ENCODE measurements around the gene PLCXD1. TPM values are rescaled to one million over a fixed set of nuclear protein-coding genes. Genes with fewer than 3 reads are reported as not detected.

PLCXD1 gene
- total RNA-seq, 1 experiment from 2014 or later = 19.1 TPM

DNA sequence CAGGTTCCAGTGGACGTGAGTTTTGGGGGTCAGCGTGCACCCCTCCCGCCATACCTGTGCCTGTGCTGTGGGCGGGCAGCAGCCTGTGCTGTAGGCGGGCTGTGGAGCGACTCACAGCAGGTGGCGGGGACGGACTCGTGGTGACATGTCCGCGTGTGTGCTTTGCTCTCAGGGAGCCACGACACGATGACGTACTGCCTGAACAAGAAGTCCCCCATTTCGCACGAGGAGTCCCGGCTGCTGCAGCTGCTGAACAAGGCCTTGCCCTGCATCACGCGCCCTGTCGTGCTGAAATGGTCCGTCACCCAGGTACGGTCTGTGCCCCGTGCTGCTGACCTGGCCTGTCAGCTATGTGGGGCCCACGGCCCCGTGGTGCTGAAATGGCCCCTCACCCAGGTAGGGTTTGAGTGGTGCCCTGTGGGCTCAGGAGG is 7.4 kb downstream of the PLCXD1 start:
- peaks cover 23% of the 10 kb centered on the region for H3K36me3 Mint-ChIP-seq (ENCODE audit: insufficient read depth, unreplicated experiment)
- intact Hi-C loops (cut with micrococcal nuclease; ENCODE audit: unreplicated experiment) = no loop called here

DNA sequence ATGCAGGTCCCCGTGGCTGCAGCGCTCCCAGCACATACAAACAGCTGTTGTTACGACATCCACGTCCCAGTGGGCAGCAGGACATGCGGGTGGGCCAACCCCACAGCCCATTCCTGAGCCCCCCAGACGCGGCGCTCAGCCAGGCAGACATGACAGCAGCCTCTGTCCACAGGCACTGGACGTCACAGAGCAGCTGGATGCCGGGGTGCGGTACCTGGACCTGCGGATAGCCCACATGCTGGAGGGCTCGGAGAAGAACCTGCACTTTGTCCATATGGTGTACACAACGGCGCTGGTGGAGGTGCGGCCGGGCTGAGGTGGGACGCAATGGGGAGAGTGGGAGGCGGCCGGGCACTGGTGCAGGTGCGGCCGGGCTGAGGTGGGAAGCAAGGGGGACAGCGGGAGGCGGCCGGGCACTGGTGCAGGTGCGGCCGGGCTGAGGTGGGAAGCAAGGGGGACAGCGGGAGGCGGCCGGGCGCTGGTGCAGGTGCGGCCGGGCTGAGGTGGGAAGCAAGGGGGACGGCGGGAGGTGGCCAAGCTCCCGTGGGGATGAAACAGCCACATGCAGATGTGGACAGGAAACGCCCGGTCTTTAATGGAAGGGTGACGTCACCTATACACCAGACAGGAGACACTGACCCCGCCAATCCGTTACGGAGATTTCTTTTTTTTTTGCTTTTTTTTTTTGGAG is 9.4 kb downstream of the PLCXD1 start:
- H3K27me3 Mint-ChIP-seq (ENCODE audit: unreplicated experiment) = no peaks in the 10 kb centered on the region
- TF ChIP-seq, protein P1, sequence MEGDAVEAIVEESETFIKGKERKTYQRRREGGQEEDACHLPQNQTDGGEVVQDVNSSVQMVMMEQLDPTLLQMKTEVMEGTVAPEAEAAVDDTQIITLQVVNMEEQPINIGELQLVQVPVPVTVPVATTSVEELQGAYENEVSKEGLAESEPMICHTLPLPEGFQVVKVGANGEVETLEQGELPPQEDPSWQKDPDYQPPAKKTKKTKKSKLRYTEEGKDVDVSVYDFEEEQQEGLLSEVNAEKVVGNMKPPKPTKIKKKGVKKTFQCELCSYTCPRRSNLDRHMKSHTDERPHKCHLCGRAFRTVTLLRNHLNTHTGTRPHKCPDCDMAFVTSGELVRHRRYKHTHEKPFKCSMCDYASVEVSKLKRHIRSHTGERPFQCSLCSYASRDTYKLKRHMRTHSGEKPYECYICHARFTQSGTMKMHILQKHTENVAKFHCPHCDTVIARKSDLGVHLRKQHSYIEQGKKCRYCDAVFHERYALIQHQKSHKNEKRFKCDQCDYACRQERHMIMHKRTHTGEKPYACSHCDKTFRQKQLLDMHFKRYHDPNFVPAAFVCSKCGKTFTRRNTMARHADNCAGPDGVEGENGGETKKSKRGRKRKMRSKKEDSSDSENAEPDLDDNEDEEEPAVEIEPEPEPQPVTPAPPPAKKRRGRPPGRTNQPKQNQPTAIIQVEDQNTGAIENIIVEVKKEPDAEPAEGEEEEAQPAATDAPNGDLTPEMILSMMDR (IDR thresholded peaks at IDR 0.05; ENCODE audit: unreplicated experiment) = no peak
- H3K27ac Mint-ChIP-seq (ENCODE audit: unreplicated experiment) = no peak overlapping the region
- intact Hi-C loops (cut with micrococcal nuclease; ENCODE audit: unreplicated experiment) = no loop called here
- no peak overlapping the region for H3K4me3 Mint-ChIP-seq (ENCODE audit: low read depth, unreplicated experiment)
- no TSS peak for BruUV-seq (replicated peaks)
- H3K4me1 Mint-ChIP-seq (ENCODE audit: low read depth, unreplicated experiment) = no peaks in the 10 kb centered on the region
- peaks cover 23% of the 10 kb centered on the region for H3K36me3 Mint-ChIP-seq (ENCODE audit: insufficient read depth, unreplicated experiment)
- CTCF ChIA-PET = no interaction called here
- H3K9me3 Mint-ChIP-seq (ENCODE audit: low read depth, unreplicated experiment) = no peaks in the 10 kb centered on the region
- no peak for DNase-seq

More for the DNA sequence above, 7.4 kb downstream of the PLCXD1 start:
- no TSS peak for BruUV-seq (replicated peaks)
- Mint-ChIP-seq H3K27ac (ENCODE audit: unreplicated experiment) (no peak overlapping the region), H3K4me3 (ENCODE audit: low read depth, unreplicated experiment) (no peak overlapping the region), H3K27me3 (ENCODE audit: unreplicated experiment) (no peaks in the 10 kb centered on the region), H3K4me1 (ENCODE audit: low read depth, unreplicated experiment) (no peaks in the 10 kb centered on the region), H3K9me3 (ENCODE audit: low read depth, unreplicated experiment) (no peaks in the 10 kb centered on the region)
- no peak for DNase-seq
- CTCF ChIA-PET = no interaction called here
- TF ChIP-seq, protein P1 (IDR thresholded peaks at IDR 0.05; ENCODE audit: unreplicated experiment) = no peak

DNA sequence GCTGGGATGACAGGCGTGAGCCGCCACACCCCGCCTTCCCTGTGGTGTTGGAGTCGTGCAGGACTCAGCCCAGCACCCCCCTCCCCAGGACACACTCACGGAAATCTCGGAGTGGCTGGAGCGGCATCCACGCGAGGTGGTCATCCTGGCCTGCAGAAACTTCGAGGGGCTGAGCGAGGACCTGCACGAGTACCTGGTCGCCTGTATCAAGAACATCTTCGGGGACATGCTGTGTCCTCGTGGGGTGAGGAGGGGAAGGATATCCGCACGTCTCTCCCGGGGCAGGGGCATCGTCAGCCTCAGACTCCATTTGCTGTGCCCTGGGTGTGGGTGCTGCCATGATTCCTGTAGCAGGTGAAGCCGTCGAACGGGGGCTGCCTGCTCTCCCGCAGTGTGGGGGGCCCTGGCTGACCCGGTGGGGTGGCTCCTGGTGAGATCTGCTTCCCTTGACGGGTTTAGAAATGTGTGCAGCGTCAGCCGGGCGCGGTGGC is 10.3 kb downstream of the PLCXD1 start:
- no peak overlapping the region for H3K4me3 Mint-ChIP-seq (ENCODE audit: low read depth, unreplicated experiment)
- H3K36me3 Mint-ChIP-seq (ENCODE audit: insufficient read depth, unreplicated experiment) = peaks cover 23% of the 10 kb centered on the region
- no TSS peak for BruUV-seq (replicated peaks)
- H3K9me3 Mint-ChIP-seq (ENCODE audit: low read depth, unreplicated experiment) = no peaks in the 10 kb centered on the region
- H3K27ac Mint-ChIP-seq (ENCODE audit: unreplicated experiment) = no peak overlapping the region
- TF ChIP-seq, protein P1 (IDR thresholded peaks at IDR 0.05; ENCODE audit: unreplicated experiment) = no peak
- CTCF ChIA-PET = no interaction called here
- intact Hi-C loops (cut with micrococcal nuclease; ENCODE audit: unreplicated experiment) = no loop called here
- H3K27me3 Mint-ChIP-seq (ENCODE audit: unreplicated experiment) = no peaks in the 10 kb centered on the region
- no peaks in the 10 kb centered on the region for H3K4me1 Mint-ChIP-seq (ENCODE audit: low read depth, unreplicated experiment)
- no peak for DNase-seq

DNA sequence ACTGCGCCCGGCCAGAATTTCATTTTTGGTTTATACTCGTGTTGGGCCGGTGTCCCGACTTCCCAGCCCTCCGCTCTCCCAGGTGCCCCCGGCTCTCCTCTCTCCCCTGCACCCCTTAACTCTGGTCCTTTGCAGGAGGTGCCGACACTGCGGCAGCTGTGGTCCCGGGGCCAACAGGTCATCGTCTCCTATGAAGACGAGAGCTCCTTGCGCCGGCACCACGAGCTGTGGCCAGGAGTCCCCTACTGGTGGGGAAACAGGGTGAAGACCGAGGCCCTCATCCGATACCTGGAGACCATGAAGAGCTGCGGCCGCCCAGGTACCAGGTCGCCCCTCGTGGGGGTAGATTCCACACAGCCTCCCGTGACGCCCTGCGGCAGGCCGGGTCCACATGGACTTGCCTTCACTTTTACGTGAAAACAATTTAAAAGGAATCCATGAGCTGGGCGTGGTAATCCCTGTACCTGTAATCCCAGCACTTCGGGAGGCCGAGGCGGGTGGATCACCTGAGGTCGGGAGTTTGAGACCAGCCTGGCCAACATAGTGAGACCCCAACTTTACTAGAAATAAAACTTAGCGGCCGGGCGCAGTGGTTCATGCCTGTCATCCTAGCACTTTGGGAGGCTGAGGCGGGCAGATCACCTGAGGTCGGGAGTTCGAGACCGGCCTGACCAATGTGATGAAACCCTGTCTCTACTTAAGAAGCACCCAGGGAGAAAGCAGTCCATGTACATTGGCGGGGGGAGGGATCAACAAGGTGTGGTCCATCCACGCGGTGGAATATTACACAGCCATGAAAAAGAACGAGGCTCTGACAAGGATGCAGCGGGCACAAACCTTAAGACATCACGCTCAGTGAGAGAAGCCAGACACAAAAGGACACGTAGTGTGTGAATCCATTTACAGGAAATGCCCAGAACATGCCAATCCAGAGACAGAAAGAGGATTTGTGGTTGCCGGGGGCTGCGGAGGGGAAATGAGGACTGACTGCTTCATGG is 12.0 kb downstream of the PLCXD1 start:
- TF ChIP-seq, protein P1 (IDR thresholded peaks at IDR 0.05; ENCODE audit: unreplicated experiment) = no peak
- intact Hi-C loops (cut with micrococcal nuclease; ENCODE audit: unreplicated experiment) = no loop called here
- Mint-ChIP-seq H3K27me3 (ENCODE audit: unreplicated experiment) (no peaks in the 10 kb centered on the region), H3K4me1 (ENCODE audit: low read depth, unreplicated experiment) (no peaks in the 10 kb centered on the region), H3K4me3 (ENCODE audit: low read depth, unreplicated experiment) (no peak overlapping the region), H3K9me3 (ENCODE audit: low read depth, unreplicated experiment) (no peaks in the 10 kb centered on the region), H3K27ac (ENCODE audit: unreplicated experiment) (no peak overlapping the region), H3K36me3 (ENCODE audit: insufficient read depth, unreplicated experiment) (peaks cover 22% of the 10 kb centered on the region)
- no TSS peak for BruUV-seq (replicated peaks)
- no peak for DNase-seq
- CTCF ChIA-PET = no interaction called here
